H4 (cell line): ENCODE results near the gene CYBC1. TPM values are rescaled to one million over a fixed set of nuclear protein-coding genes. Genes with fewer than 3 reads are reported as not detected.

Experiments
- total RNA-seq: library from RNA; depleted of rRNA; stranded (reverse); fragments of >200 nt; shearing (Covaris generic); gene quantifications from 2 replicates; pipeline ENCODE4 v1.2.3, GENCODE V29; 2014; rRNA removed

Gene CYBC1
- total RNA-seq, 1 experiment from 2014 or later = 78.9 TPM

Other genes starting within 250 kb of the CYBC1 start
- 1.8 and 4.7 TPM in 2 replicates for gene CCDC57, start 237.9 kb downstream of the CYBC1 start, total RNA-seq
- 22.2 and 30.0 TPM in 2 replicates for gene SLC16A3, start 221.7 kb downstream of the CYBC1 start, total RNA-seq
- gene CSNK1D, start 177.1 kb downstream of the CYBC1 start, total RNA-seq = 30.3 and 33.9 TPM in 2 replicates
- 0.06 and 1.5 TPM in 2 replicates for gene CD7, start 133.1 kb downstream of the CYBC1 start, total RNA-seq
- gene SECTM1, start 117.0 kb downstream of the CYBC1 start, total RNA-seq = 30.1 and 30.7 TPM in 2 replicates
- 0.68 and 0.72 TPM in 2 replicates for gene TEX19, start 91.5 kb downstream of the CYBC1 start, total RNA-seq
- gene UTS2R, start 79.0 kb downstream of the CYBC1 start, total RNA-seq = not detected in 2 replicates
- 6.3 and 8.4 TPM in 2 replicates for gene HEXD, start 32.4 kb downstream of the CYBC1 start, total RNA-seq
- 28.3 and 30.1 TPM in 2 replicates for gene OGFOD3, start 32.2 kb downstream of the CYBC1 start, total RNA-seq
- 71.6 and 74.3 TPM in 2 replicates for gene NARF, start 8.0 kb upstream of the CYBC1 start, total RNA-seq
- gene FOXK2, start 69.0 kb upstream of the CYBC1 start, total RNA-seq = 26.1 and 34.0 TPM in 2 replicates
- gene WDR45B, start 197.7 kb upstream of the CYBC1 start, total RNA-seq = 68.2 and 75.6 TPM in 2 replicates
- gene RAB40B, start 247.9 kb upstream of the CYBC1 start, total RNA-seq = 6.3 and 6.8 TPM in 2 replicates